ENCODE data around the gene NFAM1. TPM values are rescaled to one million over a fixed set of nuclear protein-coding genes. Genes with fewer than 3 reads are reported as not detected.
A peak's percentile ranks its signal among the peaks of the same experiment; 100 is the strongest.

The NFAM1 gene
- total RNA-seq, 1 donor from 2014 or later = not detected

- H3K27ac Mint-ChIP-seq (ENCODE audit: unreplicated experiment) = peak overlapping the region; percentile 57
- H3K4me1 Mint-ChIP-seq (ENCODE audit: unreplicated experiment) = peaks cover 32% of the 10 kb centered on the region
- H3K36me3 Mint-ChIP-seq (ENCODE audit: unreplicated experiment) = no peaks in the 10 kb centered on the region
- TF ChIP-seq CTCF (IDR thresholded peaks at IDR 0.05) = no peak
- no peak for DNase-seq (ENCODE audit: extremely low spot score, unreplicated experiment)
- H3K9me3 Mint-ChIP-seq (ENCODE audit: unreplicated experiment) = no peaks in the 10 kb centered on the region
- no peak overlapping the region for H3K4me3 Mint-ChIP-seq (ENCODE audit: unreplicated experiment)
- peaks cover 3% of the 10 kb centered on the region for H3K27me3 Mint-ChIP-seq (ENCODE audit: unreplicated experiment)
Measured at GRCh38 chr22:42439821-42440674, 7.8 kb upstream of the NFAM1 start.

DNA sequence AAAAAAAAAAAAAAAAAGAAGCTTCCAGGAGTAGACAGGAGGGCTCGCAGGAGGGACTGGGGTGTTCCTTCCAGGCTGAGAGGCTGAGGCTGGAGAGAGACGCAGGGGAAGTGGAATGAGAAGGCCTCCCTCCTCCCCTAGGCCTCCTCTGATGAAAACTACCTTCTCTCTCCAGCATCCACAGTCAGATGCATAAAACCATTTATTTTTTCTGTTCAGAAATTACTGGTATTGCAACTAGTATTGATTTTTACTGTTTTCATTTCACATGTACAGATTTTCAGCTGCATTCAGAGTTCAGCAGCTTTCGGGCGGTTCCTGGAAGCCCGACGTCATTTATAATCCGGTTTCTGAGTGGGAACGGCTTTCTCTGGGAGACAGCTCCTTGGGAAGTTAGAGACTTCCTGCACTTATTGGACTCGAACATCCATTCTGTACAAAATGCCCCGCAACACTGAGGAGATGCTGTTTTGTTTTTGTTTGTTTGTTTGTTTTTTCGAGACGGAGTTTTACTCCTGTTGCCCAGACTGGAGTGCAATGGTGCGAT lies 6.9 kb upstream of the NFAM1 start:
- Mint-ChIP-seq H3K36me3 (ENCODE audit: unreplicated experiment) (no peaks in the 10 kb centered on the region), H3K9me3 (ENCODE audit: unreplicated experiment) (no peaks in the 10 kb centered on the region), H3K27ac (ENCODE audit: unreplicated experiment) (no peak overlapping the region), H3K4me1 (ENCODE audit: unreplicated experiment) (peaks cover 26% of the 10 kb centered on the region), H3K4me3 (ENCODE audit: unreplicated experiment) (no peak overlapping the region), H3K27me3 (ENCODE audit: unreplicated experiment) (peaks cover 3% of the 10 kb centered on the region)
- no peak for DNase-seq (ENCODE audit: extremely low spot score, unreplicated experiment)
- TF ChIP-seq CTCF (IDR thresholded peaks at IDR 0.05) = no peak

DNA sequence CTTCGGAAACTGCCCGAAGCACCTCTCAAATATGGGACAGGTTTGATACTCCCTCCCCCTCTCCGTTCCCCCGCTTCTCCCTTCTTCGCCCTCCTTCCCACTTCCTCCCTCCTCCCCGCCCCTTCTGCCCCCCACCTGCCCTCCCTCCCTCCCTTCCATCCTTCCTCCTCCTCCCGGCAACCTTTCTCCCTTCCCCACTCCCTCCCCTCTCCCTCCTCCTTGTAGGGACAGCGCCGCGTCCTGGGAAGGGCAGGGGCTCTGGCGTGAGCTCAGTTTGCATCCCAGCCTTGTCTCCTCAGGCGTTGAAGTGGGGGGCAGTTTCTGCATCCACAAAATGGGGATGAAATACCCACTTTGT lies 6.1 kb upstream of the NFAM1 start:
- Mint-ChIP-seq H3K9me3 (ENCODE audit: unreplicated experiment) (no peaks in the 10 kb centered on the region), H3K27me3 (ENCODE audit: unreplicated experiment) (peaks cover 11% of the 10 kb centered on the region), H3K36me3 (ENCODE audit: unreplicated experiment) (no peaks in the 10 kb centered on the region), H3K27ac (ENCODE audit: unreplicated experiment) (no peak overlapping the region), H3K4me1 (ENCODE audit: unreplicated experiment) (peaks cover 21% of the 10 kb centered on the region), H3K4me3 (ENCODE audit: unreplicated experiment) (no peak overlapping the region)
- no peak for DNase-seq (ENCODE audit: extremely low spot score, unreplicated experiment)
- no peak for TF ChIP-seq CTCF (IDR thresholded peaks at IDR 0.05)

DNA sequence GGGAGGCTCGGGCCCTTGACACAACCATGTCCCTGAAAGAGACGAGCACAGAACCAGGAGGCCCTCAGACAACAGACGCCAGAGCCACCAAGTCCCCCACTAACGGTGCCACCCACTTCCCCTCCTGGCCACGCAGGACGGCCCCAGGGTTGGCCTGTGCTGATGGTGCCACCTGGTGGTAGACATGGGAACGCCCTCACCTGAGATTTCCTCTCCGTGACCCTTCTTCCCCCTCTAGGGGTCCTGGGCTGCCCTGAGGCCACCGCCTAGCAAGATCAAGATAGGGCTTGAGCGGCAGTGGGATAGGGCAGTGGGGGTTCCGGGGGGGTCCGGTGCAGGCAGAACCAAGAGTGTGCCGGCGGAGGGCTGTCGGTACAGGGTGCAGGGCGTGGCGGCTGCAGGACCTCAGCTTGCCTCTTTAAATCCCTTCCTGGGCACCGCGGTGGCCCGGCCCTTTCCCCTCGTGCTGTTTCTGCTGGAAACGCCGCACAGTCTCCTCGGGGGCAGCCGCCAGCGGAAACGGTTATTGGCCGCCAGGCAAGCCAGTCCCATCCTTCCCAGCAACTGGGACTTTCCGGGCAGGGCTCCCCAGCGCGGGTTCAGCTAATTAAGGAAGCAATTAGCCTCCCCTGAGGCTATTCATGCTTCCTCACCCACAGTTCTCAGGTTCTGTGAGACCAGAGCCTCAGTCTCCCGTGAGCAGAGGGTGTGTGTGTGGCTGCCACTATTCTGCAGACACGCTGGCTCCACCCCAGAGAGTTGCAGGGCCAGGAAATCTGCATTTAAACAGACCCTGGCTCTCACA lies 5.5 kb upstream of the NFAM1 start:
- peak; percentile 99 for TF ChIP-seq CTCF (IDR thresholded peaks at IDR 0.05)
- Mint-ChIP-seq H3K27me3 (ENCODE audit: unreplicated experiment) (peaks cover 17% of the 10 kb centered on the region), H3K4me1 (ENCODE audit: unreplicated experiment) (peaks cover 21% of the 10 kb centered on the region), H3K9me3 (ENCODE audit: unreplicated experiment) (no peaks in the 10 kb centered on the region), H3K4me3 (ENCODE audit: unreplicated experiment) (peak overlapping the region; percentile 67), H3K27ac (ENCODE audit: unreplicated experiment) (no peak overlapping the region), H3K36me3 (ENCODE audit: unreplicated experiment) (no peaks in the 10 kb centered on the region)
- peak; percentile 89 for DNase-seq (ENCODE audit: extremely low spot score, unreplicated experiment)

DNA sequence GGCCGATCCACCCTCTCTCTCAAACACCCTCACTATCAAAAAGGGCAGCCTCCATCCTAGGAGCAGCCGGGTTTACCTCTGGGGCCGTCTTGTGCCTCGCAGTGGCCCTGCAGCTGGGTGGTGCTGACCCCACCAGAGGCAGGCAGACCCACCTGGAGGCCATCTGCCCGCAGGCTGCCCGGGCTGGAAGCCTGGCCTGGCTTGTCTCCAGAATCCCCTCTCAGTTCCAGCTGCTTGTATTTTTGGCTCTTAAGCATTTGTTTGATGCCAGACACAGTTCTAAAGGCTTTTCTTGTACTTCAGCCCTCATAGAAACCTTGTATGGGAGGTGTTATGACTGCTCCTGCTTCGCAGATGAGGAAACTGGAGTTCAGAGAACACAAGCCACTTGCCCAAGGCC lies 4.2 kb upstream of the NFAM1 start:
- no peak overlapping the region for H3K4me3 Mint-ChIP-seq (ENCODE audit: unreplicated experiment)
- no peak for TF ChIP-seq CTCF (IDR thresholded peaks at IDR 0.05)
- no peak for DNase-seq (ENCODE audit: extremely low spot score, unreplicated experiment)
- no peaks in the 10 kb centered on the region for H3K9me3 Mint-ChIP-seq (ENCODE audit: unreplicated experiment)
- H3K36me3 Mint-ChIP-seq (ENCODE audit: unreplicated experiment) = no peaks in the 10 kb centered on the region
- H3K27ac Mint-ChIP-seq (ENCODE audit: unreplicated experiment) = no peak overlapping the region
- peaks cover 25% of the 10 kb centered on the region for H3K27me3 Mint-ChIP-seq (ENCODE audit: unreplicated experiment)
- H3K4me1 Mint-ChIP-seq (ENCODE audit: unreplicated experiment) = peaks cover 27% of the 10 kb centered on the region
